Measurements from ENCODE around the gene RPL21.

The RPL21 gene

DNA sequence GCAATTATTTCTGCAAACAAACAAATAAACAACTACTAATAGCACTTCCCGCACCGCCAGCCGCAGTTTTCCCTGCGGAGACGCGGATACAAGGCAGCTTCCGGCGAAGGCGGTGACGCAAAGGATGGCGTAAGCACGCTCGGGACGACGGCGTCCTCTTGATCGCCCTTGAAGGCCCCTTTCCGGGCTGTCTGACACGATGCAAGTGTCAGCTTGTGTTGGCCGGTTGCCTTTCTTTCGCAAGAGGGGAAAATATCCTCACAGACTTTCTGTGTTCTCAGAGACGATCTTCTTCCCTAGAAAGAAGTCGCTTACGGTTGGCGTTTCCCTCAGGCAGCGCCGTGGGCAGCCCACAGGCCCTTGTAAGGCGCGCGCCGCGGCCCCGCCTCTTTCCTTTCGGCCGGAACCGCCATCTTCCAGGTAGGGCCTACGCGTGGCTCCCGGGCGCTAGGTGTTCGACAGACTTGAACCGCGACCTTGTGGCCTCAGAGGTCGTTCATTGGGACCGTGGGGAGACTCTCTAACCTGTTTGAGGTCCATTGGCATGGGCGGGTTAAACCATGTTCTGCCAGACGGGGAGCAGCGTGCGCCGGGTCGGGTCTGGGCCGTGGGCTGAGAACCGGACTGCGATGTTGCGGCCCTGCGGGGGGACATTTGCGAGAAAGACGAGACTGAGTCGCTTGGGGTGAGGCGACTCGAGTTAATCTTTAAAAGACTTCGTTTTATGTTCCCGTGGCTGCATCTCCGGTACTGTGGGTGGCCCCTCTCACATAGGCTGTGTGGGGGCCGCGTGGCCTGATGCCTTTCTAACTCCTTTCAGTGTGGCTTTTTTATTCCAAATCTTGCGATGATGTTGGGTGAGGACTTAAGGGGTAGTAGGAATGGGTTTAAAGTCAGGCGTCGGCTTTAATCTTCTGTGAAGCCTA, at the start of gene RPL21:
Gene RPL21, plus strand, starts transcription at position 393 of the 926 bp plus-strand sequence. CDS start 2,219 bp downstream, outside the sequence.
- Histone ChIP-seq H3K9me3 (ENCODE audit: insufficient read depth, low read length) (no peaks in the 10 kb centered on the region), H3K9ac (ENCODE audit: low read length) (peak within 1 kb of the TSS; percentile 95), H3K4me3 (ENCODE audit: insufficient read depth, low read length, poor library complexity, severe bottlenecking) (peak within 1 kb of the TSS; percentile 86), H4K20me1 (ENCODE audit: low read depth, low read length) (peaks cover 30% of the 10 kb centered on the region), H3F3A (ENCODE audit: insufficient read depth) (peaks cover 40% of the 10 kb centered on the region), H3K27ac (ENCODE audit: low read depth, low read length) (peak within 1 kb of the TSS; percentile 86), H3K4me2 (ENCODE audit: low read depth, low read length, poor library complexity, severe bottlenecking) (peak within 1 kb of the TSS; percentile 83), H3K9me2 (replicated peaks; ENCODE audit: insufficient read depth, low read length) (no peaks in the 10 kb centered on the region), H2AFZ (ENCODE audit: low read depth, low read length, severe bottlenecking) (no peak within 1 kb of the TSS), H3K79me2 (ENCODE audit: insufficient read depth, low read length) (peaks cover 66% of the 10 kb centered on the region), H3K36me3 (ENCODE audit: low read length) (peaks cover 41% of the 10 kb centered on the region), H3K27me3 (ENCODE audit: low read length) (no peaks in the 10 kb centered on the region)
- TF ChIP-seq, protein P1, sequence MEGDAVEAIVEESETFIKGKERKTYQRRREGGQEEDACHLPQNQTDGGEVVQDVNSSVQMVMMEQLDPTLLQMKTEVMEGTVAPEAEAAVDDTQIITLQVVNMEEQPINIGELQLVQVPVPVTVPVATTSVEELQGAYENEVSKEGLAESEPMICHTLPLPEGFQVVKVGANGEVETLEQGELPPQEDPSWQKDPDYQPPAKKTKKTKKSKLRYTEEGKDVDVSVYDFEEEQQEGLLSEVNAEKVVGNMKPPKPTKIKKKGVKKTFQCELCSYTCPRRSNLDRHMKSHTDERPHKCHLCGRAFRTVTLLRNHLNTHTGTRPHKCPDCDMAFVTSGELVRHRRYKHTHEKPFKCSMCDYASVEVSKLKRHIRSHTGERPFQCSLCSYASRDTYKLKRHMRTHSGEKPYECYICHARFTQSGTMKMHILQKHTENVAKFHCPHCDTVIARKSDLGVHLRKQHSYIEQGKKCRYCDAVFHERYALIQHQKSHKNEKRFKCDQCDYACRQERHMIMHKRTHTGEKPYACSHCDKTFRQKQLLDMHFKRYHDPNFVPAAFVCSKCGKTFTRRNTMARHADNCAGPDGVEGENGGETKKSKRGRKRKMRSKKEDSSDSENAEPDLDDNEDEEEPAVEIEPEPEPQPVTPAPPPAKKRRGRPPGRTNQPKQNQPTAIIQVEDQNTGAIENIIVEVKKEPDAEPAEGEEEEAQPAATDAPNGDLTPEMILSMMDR (IDR thresholded peaks at IDR 0.05; ENCODE audit: insufficient read depth, low read length, poor library complexity, severe bottlenecking) = no peak
- no peak for TF ChIP-seq EZH2phosphoT487 (conservative IDR thresholded peaks at IDR 0.05; ENCODE audit: low read length)

DNA sequence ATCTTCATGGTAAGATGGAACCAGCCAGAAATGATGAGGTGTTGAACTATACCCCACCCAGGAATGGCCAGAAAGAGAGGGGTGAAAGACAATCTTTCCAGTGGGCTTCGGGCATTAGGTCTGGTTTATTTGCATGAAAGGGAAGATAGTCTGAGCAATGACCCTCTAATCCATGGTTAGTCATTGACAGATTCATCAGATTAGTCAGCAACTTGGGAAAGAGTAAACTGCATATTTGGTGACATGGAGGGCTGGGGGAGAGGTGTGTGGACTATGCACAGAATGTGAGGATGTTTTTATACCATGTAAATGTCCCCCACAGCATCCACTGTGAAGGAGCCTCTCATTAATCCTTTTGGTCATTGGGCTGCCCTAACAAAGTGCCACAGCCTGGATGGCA, 49.7 kb upstream of the RPL21 start:
- H3K79me2 ChIP-seq (ENCODE audit: insufficient read depth, low read length) = no peaks in the 10 kb centered on the region
- TF ChIP-seq EZH2phosphoT487 (conservative IDR thresholded peaks at IDR 0.05; ENCODE audit: low read length) = no peak
- no peak overlapping the region for H3K27ac ChIP-seq (ENCODE audit: low read depth, low read length)
- no peaks in the 10 kb centered on the region for H3K9me3 ChIP-seq (ENCODE audit: insufficient read depth, low read length)
- no peaks in the 10 kb centered on the region for H3F3A ChIP-seq (ENCODE audit: insufficient read depth)
- H3K4me3 ChIP-seq (ENCODE audit: insufficient read depth, low read length, poor library complexity, severe bottlenecking) = no peak overlapping the region
- H2AFZ ChIP-seq (ENCODE audit: low read depth, low read length, severe bottlenecking) = no peak overlapping the region
- H3K9ac ChIP-seq (ENCODE audit: low read length) = no peak overlapping the region
- H3K4me2 ChIP-seq (ENCODE audit: low read depth, low read length, poor library complexity, severe bottlenecking) = no peak overlapping the region
- H3K36me3 ChIP-seq (ENCODE audit: low read length) = no peaks in the 10 kb centered on the region
- H4K20me1 ChIP-seq (ENCODE audit: low read depth, low read length) = no peaks in the 10 kb centered on the region
- H3K9me2 ChIP-seq (replicated peaks; ENCODE audit: insufficient read depth, low read length) = no peaks in the 10 kb centered on the region
- H3K27me3 ChIP-seq (ENCODE audit: low read length) = no peaks in the 10 kb centered on the region

DNA sequence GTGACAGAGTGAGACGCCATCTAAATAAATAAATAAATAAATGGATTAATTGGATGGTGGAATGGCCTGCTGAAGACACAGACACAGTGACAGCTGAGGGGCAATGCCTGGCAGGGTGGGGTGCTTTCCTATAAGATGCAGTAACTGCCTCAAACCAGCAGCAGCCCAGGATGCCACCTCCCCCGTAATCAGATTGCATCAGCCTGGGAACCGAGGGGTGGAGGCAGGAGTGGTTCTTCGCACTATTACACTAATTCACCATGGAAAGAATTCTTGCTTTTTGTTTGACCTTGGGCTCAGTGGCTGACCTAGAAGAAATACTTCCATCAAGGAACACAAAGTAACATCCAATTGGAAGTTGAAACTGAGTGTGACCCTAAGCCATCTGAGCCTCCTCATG, 48.2 kb upstream of the RPL21 start:
- H3K79me2 ChIP-seq (ENCODE audit: insufficient read depth, low read length) = no peaks in the 10 kb centered on the region
- no peaks in the 10 kb centered on the region for H3K36me3 ChIP-seq (ENCODE audit: low read length)
- no peaks in the 10 kb centered on the region for H3K9me2 ChIP-seq (replicated peaks; ENCODE audit: insufficient read depth, low read length)
- H3K9ac ChIP-seq (ENCODE audit: low read length) = no peak overlapping the region
- no peaks in the 10 kb centered on the region for H3K9me3 ChIP-seq (ENCODE audit: insufficient read depth, low read length)
- H3F3A ChIP-seq (ENCODE audit: insufficient read depth) = no peaks in the 10 kb centered on the region
- H3K27me3 ChIP-seq (ENCODE audit: low read length) = no peaks in the 10 kb centered on the region
- no peak overlapping the region for H3K4me2 ChIP-seq (ENCODE audit: low read depth, low read length, poor library complexity, severe bottlenecking)
- no peaks in the 10 kb centered on the region for H4K20me1 ChIP-seq (ENCODE audit: low read depth, low read length)
- H3K27ac ChIP-seq (ENCODE audit: low read depth, low read length) = no peak overlapping the region
- TF ChIP-seq, protein P1 (IDR thresholded peaks at IDR 0.05; ENCODE audit: insufficient read depth, low read length, poor library complexity, severe bottlenecking) = no peak
- no peak for TF ChIP-seq EZH2phosphoT487 (conservative IDR thresholded peaks at IDR 0.05; ENCODE audit: low read length)
- H3K4me3 ChIP-seq (ENCODE audit: insufficient read depth, low read length, poor library complexity, severe bottlenecking) = no peak overlapping the region
- H2AFZ ChIP-seq (ENCODE audit: low read depth, low read length, severe bottlenecking) = no peak overlapping the region

GRCh38 chr13:27203854-27204253, 47.5 kb upstream of the RPL21 start:
- no peaks in the 10 kb centered on the region for H4K20me1 ChIP-seq (ENCODE audit: low read depth, low read length)
- H3K4me3 ChIP-seq (ENCODE audit: insufficient read depth, low read length, poor library complexity, severe bottlenecking) = no peak overlapping the region
- H3K9me3 ChIP-seq (ENCODE audit: insufficient read depth, low read length) = no peaks in the 10 kb centered on the region
- no peaks in the 10 kb centered on the region for H3K27me3 ChIP-seq (ENCODE audit: low read length)
- no peaks in the 10 kb centered on the region for H3F3A ChIP-seq (ENCODE audit: insufficient read depth)
- no peaks in the 10 kb centered on the region for H3K79me2 ChIP-seq (ENCODE audit: insufficient read depth, low read length)
- no peaks in the 10 kb centered on the region for H3K9me2 ChIP-seq (replicated peaks; ENCODE audit: insufficient read depth, low read length)
- no peak overlapping the region for H3K4me2 ChIP-seq (ENCODE audit: low read depth, low read length, poor library complexity, severe bottlenecking)
- no peaks in the 10 kb centered on the region for H3K36me3 ChIP-seq (ENCODE audit: low read length)
- H3K27ac ChIP-seq (ENCODE audit: low read depth, low read length) = no peak overlapping the region
- no peak overlapping the region for H3K9ac ChIP-seq (ENCODE audit: low read length)
- H2AFZ ChIP-seq (ENCODE audit: low read depth, low read length, severe bottlenecking) = no peak overlapping the region
- TF ChIP-seq, protein P1 (IDR thresholded peaks at IDR 0.05; ENCODE audit: insufficient read depth, low read length, poor library complexity, severe bottlenecking) = no peak
- no peak for TF ChIP-seq EZH2phosphoT487 (conservative IDR thresholded peaks at IDR 0.05; ENCODE audit: low read length)

All from SU-DHL-6 (cell line).